GM18526 (cell line): ENCODE results near the gene CRYGB.

Experiments
- POLR2A ChIP-seq: IDR thresholded peaks from 3 replicates; pipeline ENCODE4 v1.6.1; 2011; ENCODE audit not compliant: insufficient read length; ENCODE audit errors: extremely low read depth

The CRYGB gene

DNA sequence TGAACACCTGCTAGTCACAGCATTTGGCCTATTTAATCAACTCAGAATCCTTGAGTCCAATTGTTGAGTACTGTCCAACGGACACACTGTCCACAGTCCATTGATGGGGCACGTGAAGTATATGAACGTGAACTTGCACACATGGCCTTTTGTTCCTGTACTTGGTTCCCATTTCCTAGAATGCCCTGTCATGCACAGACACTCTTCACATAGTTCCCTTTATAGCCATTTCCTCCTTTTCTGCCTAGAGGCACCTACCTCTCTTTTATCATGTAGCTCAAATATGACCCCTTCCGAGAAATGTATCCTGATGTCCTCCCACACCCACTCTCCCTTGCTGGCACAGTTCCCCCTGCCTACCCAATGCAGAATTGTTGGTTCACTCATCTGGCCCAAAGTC lies 26.2 kb upstream of the CRYGB start:
- no peak for TF ChIP-seq POLR2A

- TF ChIP-seq POLR2A, result no peak
Observed at GRCh38 chr2:208164951-208165755, 19.2 kb upstream of the CRYGB start.

GRCh38 chr2:208163489-208163888 lies 17.5 kb upstream of the CRYGB start, which contains the start of gene CRYGA:
Gene CRYGA, minus strand, starts transcription at chr2:208163589. Its CDS starts 33 bp downstream, at chr2:208163556.
- no peak for TF ChIP-seq POLR2A

DNA sequence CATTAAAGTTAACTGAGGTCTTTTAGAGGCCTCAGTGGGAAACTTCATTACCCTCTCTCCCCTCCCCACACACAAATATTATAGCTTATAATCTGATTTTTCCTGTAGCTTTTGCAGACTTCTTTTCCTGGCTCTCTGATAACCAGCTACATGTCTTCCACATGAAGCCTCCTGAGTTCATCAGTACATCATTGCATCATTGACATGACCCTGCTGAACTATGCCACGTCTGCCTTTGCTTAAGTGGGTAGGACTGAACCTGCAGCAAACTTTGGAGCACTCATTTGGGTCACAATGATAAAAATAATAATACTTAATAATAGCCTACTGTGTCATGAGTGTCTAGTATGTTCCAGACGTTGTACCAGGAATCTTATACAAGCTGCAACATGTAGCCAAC lies 10.5 kb upstream of the CRYGB start:
- TF ChIP-seq POLR2A, result no peak

- TF ChIP-seq POLR2A, result no peak
Observed at GRCh38 chr2:208153156-208153555, 7.2 kb upstream of the CRYGB start.

DNA sequence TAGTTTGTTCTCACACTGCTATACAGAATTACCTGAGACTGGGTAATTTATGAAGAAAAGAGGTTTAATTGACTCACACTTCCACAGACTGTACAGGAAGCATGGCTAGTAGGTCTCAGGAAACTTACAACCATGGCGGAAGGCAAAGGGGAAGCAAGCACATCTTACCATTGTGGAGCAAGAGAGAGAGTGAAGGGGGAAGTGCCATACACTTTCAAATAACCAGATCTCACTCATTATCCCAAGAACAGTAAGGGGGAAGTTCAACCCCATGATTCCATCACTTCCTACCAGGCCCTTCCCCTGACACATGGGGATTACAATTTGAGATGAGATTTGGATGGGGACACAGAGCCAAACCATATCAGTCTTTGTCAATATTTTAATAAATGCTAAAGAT lies 5.0 kb upstream of the CRYGB start:
- TF ChIP-seq POLR2A, result no peak

DNA sequence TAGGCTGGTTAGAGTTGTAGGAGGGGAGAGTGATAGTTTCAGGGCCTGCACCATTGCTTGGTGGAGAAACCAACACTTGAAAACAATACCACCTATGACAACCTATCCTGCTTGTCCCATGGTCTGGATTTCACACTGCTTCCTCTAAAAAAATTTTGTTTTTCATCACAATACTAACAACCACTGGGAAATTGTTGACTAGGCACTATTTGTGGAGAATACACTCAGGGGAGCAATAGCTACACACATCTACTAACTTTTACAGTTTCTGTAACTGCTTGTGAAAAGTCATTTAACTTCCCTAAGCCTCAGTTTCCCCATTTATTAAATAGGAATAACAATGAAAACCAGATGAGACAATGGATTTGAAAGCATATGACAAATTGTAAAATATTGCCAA lies 4.1 kb upstream of the CRYGB start:
- TF ChIP-seq POLR2A, result no peak

GRCh38 chr2:208148803-208149202 lies 2.8 kb upstream of the CRYGB start:
- no peak for TF ChIP-seq POLR2A

DNA sequence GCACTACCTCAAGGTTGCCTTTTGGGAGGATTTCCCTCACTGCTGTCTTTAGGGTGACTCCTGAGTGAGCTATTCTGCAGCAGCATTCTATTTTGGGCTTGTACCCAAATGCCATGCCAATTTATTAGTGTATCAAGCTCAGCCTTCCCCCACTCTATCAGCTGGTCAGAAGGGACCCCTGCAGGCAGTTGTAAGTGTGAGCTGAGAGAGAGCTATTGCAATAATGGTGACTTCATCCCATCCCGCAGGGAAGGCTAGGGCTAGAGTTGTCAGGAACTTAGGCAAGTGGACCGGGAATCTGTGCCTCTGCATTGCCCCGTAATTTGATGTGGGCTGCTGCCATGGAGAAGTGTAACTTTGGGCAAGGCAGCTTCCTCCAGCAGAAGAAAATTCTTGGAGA lies 1.8 kb upstream of the CRYGB start:
- TF ChIP-seq POLR2A, result no peak

DNA sequence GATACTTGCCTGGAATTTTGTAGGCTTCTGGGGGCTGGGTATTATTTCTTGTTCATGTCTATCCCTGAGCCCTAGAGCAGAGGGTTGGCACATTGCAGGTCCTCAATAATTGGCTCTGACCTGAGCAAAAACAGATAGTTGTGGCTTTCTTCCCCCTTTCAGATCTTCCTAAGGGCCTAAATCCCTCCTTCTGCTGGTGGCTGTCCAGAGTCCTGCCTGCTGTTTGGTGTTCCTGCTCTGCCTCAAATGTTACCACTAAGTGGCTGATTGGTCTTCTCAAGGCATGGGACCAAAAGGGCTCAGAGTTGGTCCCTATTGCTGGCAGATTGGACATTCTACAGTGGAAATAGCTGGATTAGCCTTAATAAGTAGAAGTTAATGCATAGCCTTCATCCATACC lies 1.1 kb upstream of the CRYGB start:
- no peak for TF ChIP-seq POLR2A

- TF ChIP-seq POLR2A, result no peak
Observed at GRCh38 chr2:208142925-208143799, 2.8 kb downstream of the CRYGB start.

DNA sequence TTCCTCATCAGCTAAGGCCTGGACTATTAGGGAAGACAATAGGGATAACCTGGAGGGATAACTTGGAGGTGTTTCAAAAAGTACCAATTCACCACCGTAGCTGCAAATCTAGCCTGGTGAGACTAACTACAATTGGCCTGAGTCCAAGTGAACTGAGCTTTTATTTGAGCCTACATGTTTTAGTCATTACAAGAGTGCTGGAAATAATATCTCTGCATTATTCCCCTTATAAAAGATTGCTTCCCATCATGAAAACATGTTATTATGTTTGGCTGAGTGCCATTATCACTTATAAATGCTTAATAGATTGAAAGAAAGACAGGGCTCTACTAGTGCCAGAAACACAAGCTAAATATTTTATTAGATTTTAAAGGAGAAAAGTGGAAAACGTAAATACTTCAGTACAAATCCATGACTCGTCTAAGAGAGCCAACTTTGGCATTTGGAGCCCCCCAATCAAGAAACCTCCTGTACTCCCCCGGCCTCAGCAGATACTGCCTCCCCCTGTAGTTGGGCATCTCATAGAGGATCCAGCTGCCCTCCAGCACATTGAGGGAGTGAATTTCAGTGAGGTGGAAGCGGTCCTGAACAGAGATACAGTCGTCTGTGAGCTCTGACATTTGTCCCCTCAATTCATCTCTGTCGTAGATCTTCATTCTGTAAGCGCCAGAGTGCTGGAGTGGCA lies 3.6 kb downstream of the CRYGB start:
- TF ChIP-seq POLR2A, result no peak

DNA sequence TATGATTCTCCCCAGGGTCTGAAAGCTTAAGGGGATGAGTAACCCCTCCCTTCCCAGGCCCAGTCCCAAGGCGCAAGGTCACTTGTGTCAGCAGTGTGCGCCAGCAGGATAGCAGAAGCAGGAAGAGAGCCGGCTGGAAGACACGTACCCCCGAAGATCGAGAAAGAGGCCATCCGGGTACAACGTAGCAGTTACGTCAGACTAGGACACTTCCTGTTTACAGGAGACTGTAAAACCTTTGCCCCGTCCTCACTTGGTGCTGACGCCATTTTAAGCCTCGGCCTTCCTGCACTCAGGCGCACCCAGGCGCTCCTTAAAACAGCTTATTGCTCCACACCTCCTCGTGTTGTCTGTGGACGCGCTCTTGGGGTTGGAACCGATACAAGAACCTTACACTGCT lies 6.5 kb downstream of the CRYGB start:
- TF ChIP-seq POLR2A, result no peak

DNA sequence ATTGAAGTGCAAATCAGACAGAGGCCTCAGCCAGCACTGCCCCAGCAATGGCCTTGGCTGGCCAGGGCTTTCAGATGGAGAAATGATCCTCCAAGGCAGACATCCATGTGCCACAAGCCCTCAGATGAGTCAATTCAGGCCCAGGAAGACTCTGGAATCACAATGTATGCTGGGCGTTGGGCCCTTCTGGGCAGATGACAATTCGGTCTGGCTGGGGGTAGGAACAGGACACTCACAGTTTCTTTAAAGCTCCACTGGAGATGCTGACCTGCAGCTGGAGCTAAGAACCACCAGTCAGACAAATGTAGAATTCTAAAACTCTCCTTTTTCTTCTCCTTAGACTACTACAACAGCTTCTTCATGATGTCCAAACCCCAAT lies 9.3 kb downstream of the CRYGB start:
- TF ChIP-seq POLR2A, result no peak

GRCh38 chr2:208135794-208136715 lies 9.9 kb downstream of the CRYGB start:
- TF ChIP-seq POLR2A, result no peak
